CD1c-positive myeloid dendritic cell (primary cell): ENCODE data around the gene YARS2.
"Not testable (repeated sequence)": the region's sequence is repeated elsewhere in the genome, so short reads cannot be mapped to it uniquely, and the experiment has no call there.

Source experiments
- DNase-seq: peaks from one replicate; pipeline ENCODE4 v3.0.0-alpha.2; 2016; ENCODE audit errors: extremely low spot score

YARS2 gene

GRCh38 chr12:32753605-32754004 lies 2.1 kb downstream of the YARS2 start:
- no peak for DNase-seq

DNA sequence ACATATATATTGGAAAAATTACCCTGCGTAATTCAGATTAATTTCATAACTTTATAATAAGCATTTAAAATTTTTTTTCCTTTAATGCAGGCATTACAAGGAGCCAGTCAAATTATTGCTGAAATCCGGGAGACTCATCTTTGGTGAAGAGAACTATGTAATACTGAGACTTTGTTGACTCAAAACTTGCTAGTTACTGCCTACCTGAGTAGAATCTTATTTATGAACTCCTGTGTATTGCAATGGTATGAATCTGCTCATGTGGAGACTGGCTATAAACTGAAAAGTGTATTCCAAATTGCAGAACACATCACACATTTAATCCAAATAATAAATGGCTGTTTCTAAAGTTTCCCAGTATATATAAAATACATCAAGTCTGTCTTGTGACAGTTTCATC lies 12.4 kb downstream of the YARS2 start:
- no peak for DNase-seq

GRCh38 chr12:32742133-32742532 lies 13.6 kb downstream of the YARS2 start:
- DNase-seq, result no peak

- DNase-seq, result no peak
These were observed 16.4 kb downstream of the YARS2 start for GRCh38 chr12:32739279-32739678.

DNA sequence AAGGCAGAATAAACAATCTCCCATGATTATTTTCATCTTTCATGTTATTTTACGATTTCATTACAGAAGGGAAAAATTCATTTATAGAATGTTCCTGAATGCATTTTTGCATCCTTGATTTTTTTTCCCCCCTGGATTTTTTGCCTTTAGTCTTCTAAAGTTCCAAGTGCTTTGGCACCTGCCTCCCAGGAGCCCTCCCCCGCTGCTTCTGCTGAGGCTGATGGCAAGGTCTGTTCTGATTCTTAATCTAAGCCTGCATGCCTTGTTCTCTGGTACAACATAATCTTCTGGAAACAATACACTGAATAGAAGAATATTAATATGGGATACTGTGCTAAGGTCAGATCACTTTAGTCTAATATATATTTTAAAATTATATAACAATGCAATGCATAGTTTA lies 18.0 kb downstream of the YARS2 start:
- DNase-seq, result no peak

DNA sequence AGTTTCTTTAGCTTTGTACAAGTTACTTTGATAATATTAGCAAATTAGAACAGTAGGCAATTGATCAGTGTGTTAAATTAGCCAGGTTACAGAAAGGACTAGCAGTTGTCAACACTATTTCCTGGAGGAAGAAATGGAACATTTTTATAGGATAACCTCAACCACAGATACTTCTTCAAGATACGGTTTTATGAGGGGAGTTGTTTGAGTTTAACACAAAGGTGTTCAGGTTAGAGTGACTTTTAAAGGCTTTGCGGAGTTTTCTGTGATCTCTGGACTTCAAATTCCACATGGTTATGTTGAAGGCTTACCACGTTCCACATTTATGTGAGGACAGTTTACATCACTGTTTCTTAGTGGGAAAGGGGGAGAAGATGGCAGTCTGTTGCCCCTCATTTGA lies 19.3 kb downstream of the YARS2 start:
- no peak for DNase-seq

GRCh38 chr12:32734952-32735351 lies 20.7 kb downstream of the YARS2 start:
- no peak for DNase-seq

GRCh38 chr12:32727237-32727636 lies 28.5 kb downstream of the YARS2 start:
- no peak for DNase-seq

GRCh38 chr12:32726286-32726685 lies 29.4 kb downstream of the YARS2 start:
- DNase-seq, result no peak

GRCh38 chr12:32725308-32725707 lies 30.4 kb downstream of the YARS2 start:
- DNase-seq, result not testable (repeated sequence)

DNA sequence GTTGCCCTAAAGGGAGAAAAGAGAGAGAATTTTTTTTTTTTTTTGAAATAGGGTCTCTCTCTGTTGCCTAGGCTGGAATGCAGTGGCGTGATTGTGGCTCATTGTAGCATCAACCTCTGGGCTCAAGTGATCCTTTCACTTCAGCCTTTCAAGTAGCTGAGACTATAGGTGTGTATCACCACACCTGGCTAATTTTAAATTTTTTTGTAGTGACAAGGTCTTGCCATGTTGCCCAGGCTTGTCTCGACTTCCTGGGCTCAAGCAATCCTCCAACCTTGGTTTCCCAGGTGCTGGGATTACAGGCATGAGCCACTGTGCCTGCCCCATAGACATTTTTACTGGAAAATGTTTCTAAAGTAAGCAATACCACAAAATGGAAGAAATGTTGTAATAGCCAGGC lies 36.8 kb downstream of the YARS2 start:
- DNase-seq, result no peak

DNA sequence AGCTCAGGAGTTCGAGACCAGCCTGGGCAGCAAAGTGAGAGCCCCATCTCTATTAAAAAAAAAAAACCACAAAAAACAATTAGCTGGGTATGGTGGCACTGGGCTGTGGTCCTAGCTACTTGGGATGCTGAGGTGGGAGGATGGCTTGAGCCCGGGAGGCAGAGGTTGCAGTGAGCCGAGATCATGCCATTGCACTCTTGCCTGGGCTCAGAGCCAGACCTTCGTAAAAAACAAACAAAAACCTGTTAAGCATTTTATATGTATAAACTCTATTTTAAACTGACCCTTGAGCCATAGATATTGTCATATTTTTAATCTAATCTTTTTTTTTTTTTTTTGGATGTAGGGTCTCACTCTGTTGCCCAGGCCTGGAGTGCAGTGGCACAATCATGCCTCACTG lies 40.9 kb downstream of the YARS2 start:
- no peak for DNase-seq

DNA sequence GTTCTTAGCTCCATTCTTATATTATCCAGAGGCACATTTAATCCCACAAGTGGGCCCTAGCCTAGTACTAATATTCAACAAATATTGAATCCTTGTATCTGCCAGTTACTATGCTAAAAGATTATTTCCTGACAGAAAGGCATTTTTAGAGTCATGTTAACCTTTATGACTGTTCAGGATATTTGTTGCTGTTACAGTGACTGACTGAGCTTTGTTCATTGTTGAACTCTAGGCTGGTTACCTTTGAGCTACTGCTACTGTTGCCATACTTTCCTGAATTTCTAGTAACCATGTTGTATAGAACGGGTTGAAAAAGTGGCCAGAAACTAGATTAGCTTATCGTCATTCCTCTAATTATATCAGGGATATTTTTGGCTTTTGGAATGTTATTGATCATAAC lies 46.8 kb downstream of the YARS2 start:
- no peak for DNase-seq

DNA sequence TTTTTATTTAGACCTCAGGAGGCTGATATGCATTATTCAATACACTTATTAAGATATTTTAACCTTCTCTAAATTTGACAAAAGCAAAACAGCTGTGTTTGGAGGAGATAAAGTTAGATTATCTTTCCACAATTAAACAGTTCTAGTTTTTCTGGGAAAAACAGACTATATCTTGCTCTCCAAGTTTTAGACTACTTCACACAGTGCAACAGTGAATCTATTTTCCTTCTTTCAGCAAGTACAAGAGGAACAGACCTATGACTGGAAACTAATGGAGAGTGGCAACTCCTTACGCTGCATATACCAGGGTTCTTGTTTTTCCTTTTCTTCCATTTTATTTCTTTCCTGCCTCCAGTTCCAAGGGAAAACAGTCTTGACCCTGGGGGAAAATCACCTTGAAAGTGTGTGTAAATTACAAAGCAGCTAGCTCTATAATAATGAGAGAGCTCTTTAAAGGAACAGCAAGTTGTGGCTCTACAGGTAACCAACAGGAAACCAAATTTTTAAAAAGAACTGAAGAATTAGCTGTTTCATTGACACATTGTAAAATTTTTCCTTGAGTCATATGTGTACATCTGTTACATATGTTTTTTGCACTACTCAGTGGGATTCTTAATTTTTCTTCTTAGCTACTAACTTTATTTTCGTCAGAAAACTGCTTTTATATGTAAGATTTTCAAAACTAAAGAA lies 49.2 kb downstream of the YARS2 start:
- DNase-seq, result no peak

DNA sequence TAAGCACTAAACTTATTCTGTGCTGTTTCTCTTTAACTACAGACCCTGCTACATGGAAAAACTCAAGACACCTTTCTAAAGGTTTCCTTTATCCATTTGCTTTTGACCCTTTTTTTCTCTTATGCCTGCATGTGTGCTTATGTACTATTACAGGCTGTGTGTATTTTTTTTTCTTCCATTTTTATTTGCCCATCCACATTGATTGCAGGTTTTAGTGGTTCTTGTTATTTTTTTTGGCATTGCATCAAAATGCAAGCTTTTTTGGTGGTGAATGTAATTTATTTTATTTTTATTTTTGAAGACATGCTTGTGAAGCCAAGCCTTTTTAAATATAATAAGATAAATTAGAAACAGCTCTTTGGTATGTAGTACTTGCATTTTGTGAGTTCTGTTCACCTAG lies 49.9 kb downstream of the YARS2 start:
- no peak for DNase-seq

- DNase-seq, result no peak
These were observed 52.8 kb downstream of the YARS2 start for GRCh38 chr12:32702946-32703345.

GRCh38 chr12:32702473-32702872 lies 53.2 kb downstream of the YARS2 start:
- no peak for DNase-seq

DNA sequence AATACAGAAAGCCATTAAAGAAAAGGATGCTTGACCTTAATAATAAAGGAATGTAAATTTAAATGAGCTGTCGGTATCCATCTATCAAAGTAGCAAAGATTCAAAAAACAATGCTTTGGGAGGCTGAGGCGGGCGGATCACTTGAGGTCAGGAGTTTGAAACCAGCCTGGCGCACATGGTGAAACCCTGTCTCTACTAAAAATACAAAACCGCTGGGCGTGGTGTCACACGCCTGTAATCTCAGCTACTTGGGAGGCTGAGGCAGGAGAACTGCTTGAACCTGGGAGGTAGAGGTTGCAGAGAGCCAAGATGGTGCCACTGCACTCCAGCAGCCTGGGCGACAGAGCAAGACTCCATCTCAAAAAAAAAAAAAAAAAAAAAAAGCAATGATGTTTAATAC lies 56.3 kb downstream of the YARS2 start:
- not testable (repeated sequence) for DNase-seq

DNA sequence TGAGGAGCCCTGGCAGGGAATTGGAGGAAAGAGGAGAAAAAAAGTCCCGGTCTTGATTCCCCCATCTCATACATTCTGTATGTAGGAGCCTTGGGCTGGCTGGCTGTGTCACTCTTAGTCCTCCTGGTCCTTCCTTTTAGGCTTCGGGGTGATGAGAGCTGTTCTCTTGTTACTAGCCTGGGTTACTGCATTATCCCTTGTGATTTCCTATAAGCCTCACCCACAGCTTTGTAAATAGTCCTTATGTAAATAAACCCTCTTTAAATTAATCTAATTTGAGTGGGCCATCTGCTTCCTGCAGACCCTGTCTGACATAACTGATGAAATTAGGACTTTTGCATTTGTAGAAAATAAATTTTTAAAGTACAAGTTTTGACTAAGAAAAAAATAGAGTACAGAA lies 57.4 kb downstream of the YARS2 start:
- no peak for DNase-seq

DNA sequence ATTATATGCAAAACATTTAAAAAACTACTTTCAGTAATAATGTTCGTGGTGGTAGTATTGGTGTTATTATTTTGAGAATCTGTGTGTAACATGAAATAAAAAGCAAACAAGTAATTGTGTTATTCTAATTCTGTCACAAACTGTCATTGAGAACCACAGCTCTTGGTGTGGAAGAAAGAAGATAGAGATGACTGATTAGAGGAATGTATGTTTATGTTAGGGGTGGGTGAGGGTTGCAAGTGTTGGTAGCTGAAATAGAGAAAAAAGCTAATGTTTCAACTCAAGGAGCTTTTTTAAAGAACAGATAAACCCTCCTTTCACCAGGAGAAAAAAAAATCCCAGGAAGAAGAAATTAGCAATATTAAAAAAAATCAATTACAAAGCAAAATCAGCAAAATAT lies 58.3 kb downstream of the YARS2 start:
- DNase-seq, result no peak
